Left ventricle myocardium superior (tissue), 1 donor: ENCODE measurements around the gene FYB1. TPM values are rescaled to one million over a fixed set of nuclear protein-coding genes. Genes with fewer than 3 reads are reported as not detected.

Experiments
- ATAC-seq: fragments of 200-7000 bp; cut with Tn5 transposase; one replicate; pipeline ENCODE4 v1.9.1; 2020; ENCODE audit warnings: mild to moderate bottlenecking, moderate library complexity
- DNase-seq: peaks from one replicate; pipeline ENCODE4 v3.0.0-alpha.2; 2020
- intact Hi-C: fragments of 100-400 bp; cut with micrococcal nuclease; formaldehyde crosslinking; loops from one replicate; pipeline ENCODE4 v1.11.0; 2022
- total RNA-seq: library from RNA; stranded (reverse); fragmentation: NEBNext Ultra II Directional; extraction: Animal tissue kit (Norgen Biotek cat#: 25700); gene quantifications from one replicate; pipeline ENCODE4 v1.2.1, GENCODE V29; 2021
- donor health status: DM: no; HTN: yes; CAD: no; lungs with severe emphysema.

The FYB1 gene
- total RNA-seq, 1 donor from 2014 or later, result 5.8 TPM

DNA sequence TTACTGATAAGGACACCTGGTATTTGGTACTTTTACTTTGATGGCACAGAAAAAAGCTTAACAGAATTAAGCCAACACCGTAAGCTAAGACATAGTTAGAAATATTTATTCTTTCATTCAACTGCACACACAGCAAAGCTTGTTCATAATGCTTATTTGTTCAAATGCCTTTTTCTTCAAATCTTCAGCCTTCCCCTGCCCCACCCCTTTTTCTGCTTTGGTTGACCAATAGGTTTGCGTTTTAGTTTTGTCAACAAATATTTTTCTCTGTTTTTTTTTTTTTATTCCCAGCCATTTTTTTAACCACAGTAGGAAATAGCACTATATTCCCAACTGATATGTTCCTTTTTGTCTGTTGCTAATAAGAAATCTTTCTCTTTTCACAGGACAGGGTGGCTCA is 140.2 kb downstream of the FYB1 start:
- no peak for DNase-seq
- intact Hi-C loops, result no loop called here
- ATAC-seq, result no peak

DNA sequence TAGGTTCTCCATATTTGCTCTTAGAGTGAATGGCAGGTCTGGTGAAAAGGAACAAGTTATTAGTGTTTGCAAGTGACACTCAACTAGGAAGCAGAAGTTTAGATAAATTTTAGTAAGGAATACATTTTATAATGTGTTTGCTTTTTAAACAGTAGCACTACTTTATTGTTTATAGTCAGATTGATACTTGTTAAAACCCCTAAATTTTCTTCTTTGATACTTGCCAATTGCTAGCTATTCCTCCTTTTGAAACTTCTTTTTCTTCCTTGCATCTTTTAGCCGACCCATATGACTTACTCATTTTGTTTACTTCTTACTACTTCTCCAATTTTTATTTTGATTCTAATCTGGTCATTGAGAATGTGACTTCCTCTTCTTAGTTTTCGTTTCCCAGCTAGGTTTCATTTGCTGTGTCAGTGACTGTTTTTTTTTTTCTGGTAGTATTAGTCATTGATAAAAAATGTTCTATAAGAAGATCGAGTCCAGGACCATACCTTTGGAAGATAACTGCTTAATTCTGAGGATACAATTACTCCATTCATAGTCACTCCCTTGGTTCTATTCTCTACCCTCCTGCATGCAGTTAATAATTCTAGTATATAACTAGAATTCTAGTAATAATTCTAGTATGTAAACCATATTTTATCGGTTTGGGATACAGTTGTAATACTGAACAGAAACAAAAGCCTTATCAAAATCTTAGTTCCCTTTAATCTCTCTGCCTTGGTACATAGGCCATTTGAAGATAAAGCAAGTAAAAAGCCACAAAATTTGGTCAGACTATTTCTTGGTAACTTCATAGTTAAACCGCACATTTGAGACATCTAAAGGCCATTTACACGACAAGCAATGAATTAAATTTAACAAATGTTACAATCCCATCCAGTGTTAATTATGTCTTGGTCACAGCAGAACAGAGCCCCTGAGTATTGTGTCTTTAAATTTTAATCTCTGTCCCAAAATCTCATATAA is 142.3 kb downstream of the FYB1 start:
- intact Hi-C loops, result no loop called here
- no peak for ATAC-seq
- no peak for DNase-seq

DNA sequence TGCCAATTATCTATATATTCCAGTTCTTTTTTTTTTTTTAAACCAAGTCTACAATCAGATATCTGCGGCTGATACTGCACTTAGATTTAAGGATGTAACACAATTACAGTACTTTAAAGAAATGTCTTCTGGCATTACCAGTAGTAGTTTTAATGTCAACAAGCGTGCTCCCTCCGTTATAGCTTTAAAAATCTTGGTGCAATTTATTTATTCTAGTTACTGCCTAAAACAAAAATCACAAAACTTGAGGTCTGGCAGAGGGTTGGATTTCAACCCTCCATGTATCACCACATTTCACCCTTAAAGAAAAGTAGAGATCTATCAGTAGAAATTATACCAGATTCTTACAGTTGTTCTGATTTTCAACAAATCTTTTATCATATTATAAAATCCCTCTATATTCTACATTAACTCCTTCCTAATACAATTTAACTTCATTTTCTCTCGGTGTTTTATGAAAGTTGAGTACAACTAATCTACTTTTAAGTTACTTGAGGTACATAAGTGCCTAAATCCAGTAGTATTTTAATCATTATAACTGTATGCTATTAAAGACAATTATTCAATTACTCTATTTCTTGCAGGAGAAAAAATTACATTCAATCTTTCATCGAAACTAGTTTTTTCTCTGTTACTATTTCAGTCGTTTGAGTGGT is 143.1 kb downstream of the FYB1 start:
- DNase-seq (no peak), ATAC-seq (no peak)
- intact Hi-C loops, result no loop called here

DNA sequence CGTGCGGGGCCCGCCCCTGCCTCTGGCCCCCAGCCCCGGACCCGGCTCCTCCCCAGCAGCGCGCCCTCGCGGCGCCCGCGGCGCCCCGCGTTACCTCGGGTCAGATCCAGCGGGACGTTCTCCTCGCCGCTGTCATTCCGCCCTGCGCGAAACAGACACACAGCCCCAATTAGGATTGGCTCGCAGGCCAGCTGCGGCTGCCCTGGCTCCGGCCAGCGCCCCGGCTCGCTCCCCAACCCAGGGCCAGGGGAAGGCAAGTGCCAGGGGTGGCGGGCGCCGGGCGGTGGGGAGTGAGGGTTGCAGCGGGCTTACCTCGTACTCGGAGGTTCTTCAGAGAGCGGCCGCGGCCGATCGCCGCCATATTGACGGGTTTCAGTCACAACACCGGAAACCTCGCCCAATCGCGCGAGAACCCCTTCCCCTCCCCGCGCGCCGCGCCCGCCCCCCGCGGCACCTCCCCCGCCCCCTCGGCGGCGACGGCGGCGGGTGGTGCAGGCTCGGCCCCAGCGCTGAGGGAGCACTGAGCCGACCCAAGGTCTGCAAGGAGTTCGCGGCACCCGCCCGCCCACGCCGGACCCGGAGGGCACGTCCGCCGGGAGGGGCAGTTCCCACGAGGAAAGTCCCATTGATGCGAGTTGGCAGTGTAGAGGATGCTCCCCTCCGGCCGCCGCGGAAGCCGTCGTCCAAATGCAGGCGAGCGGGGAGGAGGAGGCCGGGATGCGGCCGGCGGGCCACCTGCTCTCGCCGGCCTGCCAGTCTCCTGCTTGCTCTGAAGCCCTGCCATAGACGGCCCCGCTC is 145.1 kb downstream of the FYB1 start, which contains the start of gene RICTOR:
TSS of gene RICTOR (minus strand) at position 383 of the 798 bp plus-strand sequence. CDS start at position 361, 22 bp downstream.
- DNase-seq, result peak; percentile 97
- ATAC-seq, result peak; percentile 95
- intact Hi-C loops, result loop anchor here (5.0 kb wide), 1 partner anchor 62 kb away; no protein-coding TSS in a partner anchor

DNA sequence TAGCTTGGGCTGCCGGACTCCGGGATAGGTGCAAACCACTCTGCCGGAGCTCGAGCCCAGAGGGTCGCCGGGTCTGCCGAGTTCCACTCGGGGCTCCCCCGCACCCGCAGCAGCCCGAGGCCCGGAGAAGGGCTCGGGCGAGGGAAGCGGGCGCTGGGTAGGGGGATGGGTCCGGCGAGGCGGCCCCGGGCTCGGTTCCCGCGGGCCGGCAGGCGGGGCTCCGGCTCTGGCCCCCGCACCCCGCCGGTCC is 145.7 kb downstream of the FYB1 start:
- DNase-seq, result no peak
- ATAC-seq, result no peak
- intact Hi-C loops, result loop anchor here (5.0 kb wide), 1 partner anchor 61 kb away; no protein-coding TSS in a partner anchor

DNA sequence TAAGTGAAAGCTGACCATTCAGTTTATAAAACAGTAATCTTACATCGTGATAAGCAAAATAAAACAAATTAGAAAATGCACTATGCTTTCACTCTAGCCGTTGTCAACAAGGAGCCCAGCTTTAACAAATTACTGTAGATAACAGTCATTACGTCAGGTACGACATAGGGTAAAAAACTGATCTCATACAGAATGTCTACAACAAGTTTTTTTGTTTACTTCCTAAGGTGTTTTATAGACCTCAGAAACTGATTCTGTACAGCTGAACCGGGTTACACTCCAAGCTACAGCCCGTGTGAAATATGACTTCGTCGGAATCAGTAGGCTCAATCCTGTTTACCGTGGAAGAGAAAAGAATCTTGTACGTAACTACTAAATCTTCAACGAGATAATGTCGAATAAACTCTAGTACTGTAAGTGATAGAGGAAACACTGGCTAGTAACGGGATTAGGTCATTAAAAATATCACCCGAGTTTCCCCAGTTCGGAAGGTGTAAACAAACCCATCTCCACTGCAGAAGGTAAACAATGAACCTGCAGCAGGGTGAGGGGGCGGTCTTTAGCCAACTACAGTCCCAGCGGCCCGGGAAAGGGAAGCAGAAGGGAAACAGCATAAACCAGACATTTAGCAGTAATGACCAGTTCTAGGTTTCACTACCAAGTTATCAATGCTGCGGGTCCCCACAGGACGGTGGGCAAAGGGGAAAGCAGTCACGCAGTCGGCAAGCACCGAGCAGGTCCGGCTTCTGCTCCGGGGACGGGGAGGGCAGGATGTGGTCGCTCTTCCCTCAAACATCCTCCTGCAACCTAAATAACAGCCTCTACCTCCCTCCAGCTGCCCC is 146.2 kb downstream of the FYB1 start:
- DNase-seq (no peak), ATAC-seq (peak; percentile 7)
- intact Hi-C loops, result loop anchor here (5.0 kb wide), 1 partner anchor 61 kb away; no protein-coding TSS in a partner anchor

DNA sequence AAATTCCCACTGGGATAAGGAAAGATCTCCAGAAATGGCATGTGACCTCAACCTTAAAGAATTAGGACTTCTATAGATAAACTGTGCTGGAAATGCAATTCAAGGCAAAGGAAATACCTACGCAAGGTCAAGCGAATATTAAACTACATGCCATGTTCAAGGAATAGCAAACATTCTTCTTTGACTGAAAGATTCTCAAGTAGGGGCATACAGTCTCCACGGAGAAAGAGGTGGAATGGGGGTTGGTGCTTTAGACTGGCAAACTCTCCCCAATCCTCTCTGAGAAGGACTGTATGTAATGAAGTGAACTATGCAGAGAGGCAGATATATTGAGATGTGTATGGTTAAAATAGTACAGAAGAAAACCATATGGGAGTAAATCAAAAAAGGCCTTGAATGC is 151.3 kb downstream of the FYB1 start:
- no peak for DNase-seq
- no peak for ATAC-seq
- intact Hi-C loops, result no loop called here

DNA sequence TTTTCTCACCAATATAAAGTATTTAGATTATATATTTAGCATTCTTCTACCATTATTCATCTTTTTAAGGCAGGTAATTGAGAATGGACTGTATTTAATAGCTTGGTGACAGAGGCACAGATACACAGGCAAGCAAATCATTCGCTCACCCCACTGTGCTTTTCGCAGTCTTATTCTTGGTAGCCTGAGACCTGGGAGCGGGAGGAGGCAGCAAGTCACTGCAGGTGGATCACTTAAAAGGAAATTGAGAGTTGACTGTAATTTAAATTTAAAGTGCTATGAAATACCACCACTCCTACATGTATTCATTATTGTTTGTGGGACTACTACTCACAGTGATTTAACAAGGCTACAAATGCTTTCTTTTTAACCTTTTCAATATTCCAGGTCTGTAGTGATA is 154.9 kb downstream of the FYB1 start:
- ATAC-seq (peak; percentile 24), DNase-seq (no peak)
- intact Hi-C loops, result no loop called here

DNA sequence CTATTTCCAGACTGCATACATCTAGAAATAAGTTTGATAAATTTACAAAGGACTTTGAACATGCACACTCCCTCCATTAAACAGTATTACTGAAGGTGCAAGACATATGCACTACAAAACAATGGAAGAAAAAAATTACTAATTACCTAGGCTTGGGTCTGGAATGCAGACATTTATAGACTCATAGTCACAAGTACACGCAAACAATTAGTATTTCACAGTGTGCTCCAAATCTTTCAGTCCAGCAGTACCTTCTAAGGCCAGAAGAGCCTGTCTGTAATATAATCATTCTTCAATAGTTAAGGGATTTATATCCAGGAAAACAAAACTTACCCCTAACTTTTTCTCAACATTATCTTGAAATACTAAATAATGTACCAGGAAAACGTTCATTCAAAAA is 156.3 kb downstream of the FYB1 start:
- ATAC-seq (peak; percentile 37), DNase-seq (no peak)
- intact Hi-C loops, result no loop called here

DNA sequence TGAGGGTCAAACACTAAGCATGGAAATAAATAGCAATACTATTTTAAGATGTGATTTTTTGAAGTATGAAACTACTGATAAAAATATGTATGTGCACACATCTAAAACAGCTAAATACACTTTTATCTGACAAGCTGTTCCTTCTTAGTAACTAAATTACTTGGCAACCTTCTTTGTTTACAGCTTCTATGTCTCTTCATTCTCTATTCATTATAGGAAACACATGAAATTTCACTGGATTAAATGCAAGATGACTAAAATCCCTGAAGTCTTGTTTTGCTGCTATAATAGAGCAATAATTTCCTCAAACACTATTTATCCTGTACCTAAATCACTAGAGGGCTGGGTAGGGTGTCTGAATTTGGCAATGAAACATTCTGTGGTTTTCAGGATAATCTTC is 156.8 kb downstream of the FYB1 start:
- intact Hi-C loops, result no loop called here
- no peak for ATAC-seq
- no peak for DNase-seq

DNA sequence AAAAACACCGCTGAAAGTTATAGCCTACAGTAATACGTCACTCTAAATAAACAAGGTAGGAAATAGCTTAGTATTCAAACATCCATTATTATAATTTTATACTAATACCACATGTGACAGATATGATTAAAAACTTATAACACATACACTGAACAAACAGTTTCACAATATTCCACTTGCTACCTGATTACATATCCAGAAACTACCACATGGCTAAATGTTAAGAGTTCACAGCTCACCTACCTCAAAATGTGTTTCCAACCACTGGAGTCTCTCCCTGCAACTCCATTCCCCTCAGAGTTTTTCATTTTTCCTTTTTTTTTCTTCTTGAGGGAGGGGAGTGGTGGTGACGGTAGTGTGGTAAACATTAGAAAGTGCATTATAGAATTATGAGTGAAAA is 157.3 kb downstream of the FYB1 start:
- DNase-seq, result no peak
- intact Hi-C loops, result no loop called here
- ATAC-seq, result peak; percentile 7

DNA sequence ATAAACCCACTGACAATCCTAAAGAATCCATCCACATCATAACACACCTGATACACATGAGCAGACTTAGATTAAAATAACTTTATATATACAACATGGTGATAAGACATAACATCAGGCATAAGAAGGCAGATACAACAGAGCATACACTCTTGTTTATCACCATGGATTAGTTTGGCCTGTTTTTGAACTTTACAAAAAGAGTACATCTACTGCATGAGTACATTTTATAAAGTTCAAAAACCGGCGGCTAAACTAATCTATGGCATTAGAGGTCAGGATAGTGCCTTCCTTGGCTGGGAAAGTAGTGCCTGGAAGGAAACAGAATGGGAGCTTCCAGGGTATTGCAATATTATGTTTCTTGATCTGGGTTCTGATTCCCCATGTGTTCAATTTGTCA is 160.3 kb downstream of the FYB1 start:
- peak; percentile 28 for ATAC-seq
- intact Hi-C loops, result no loop called here
- no peak for DNase-seq

DNA sequence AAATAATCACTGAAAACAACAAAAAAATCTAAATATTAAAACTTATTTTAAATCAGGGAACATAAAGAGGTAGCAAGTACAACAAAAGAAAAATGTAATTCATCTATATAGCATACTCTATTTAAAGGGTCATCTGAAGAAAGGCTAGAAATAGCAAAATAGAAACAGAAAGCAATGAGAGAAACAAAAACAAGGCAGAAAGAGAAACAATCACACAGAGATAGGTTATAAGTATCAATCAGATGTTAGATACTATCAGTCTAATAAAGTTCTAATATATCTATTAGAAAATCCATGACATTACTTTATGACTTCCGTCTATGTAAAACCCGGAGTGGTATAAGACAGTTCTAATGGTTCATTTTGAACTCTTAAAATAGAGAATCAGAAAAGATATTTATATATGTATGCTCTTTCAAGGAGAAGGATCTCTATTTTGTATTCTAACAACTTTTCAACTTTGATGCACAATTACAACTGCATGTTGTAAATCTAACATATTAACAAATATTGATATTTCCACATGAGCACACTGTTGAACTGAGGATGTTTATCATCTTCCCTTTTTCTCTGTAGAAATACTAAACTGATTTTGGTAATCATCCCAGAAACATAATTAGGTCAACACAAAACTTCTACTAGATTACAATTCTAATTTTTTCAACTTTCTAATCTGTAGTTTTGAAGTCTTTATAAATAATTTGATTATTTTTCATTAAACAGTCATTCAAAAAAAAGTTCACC is 161.0 kb downstream of the FYB1 start:
- DNase-seq (no peak), ATAC-seq (no peak)
- intact Hi-C loops, result no loop called here

DNA sequence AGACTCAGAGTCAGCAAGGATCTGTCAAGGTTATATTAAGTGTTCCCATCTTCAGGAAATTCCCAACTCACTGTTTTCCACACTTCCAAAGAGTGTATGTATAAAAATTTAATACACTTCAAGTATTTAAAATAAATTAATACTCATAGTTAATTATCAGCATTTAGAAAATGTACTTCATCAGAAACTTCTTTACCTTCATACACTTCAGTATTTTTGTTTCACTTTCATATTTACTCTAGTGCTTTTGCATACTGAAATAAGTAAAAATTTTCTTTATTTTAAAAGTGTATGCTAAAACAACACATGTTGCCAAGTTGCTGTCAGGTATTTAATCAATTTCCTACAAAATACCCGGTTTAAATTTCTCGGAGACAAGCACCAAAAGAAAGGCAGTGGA is 161.6 kb downstream of the FYB1 start:
- no peak for DNase-seq
- intact Hi-C loops, result no loop called here
- ATAC-seq, result no peak

DNA sequence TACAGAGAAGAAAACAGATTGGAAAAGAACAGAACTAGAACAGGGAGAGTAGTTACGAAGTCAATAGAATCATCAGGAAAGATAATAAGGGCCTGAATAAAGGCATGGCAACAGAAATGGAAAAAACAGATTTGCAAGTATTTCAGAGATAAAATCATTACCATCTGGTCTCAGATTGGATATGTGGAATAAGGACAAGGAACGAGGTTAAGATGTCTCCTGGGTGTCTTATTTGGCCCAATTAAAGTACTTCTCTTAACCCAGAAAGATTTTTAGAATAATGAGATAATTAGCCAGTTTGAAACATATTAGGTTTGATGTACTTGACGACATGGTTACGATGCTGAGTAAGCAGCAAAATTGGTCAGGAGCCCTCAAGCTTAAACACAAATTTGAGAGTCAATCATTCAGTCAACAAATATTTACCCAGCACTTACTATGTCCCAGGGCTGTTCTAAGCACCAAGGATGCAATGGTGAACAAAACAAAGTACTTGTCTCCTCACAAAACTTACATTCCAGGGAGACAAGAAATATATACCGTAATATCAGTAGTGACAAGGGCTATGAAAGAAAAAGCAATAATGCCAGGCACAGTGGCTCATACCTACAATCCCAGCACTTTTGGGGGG is 163.5 kb downstream of the FYB1 start:
- ATAC-seq (peak; percentile 29), DNase-seq (no peak)
- intact Hi-C loops, result no loop called here
